A673 (cell line): ENCODE measurements around the gene TSPEAR. TPM values are rescaled to one million over a fixed set of nuclear protein-coding genes. Genes with fewer than 3 reads are reported as not detected.

Experiments used
- BruUV-seq: library from RNA; stranded (reverse); fragments of 400-500 nt; replicated peaks from 2 replicates; lab custom pipeline; 2021; lab: Mats Ljungman, UMichigan
- CTCF ChIA-PET: fragments of 300-600 bp; sonication (Branson Sonifier 250); formaldehyde crosslinking; loops from one replicate; lab custom pipeline; 2022; ENCODE audit warnings: antibody characterized with exemption; lab: Charles Lee
- POLR2A ChIA-PET: fragments of 300-600 bp; sonication (Branson Sonifier 250); formaldehyde crosslinking; loops from one replicate; lab custom pipeline; 2022; ENCODE audit warnings: antibody characterized with exemption; ENCODE audit not compliant: low non-redundant PET; lab: Charles Lee
- DNase-seq: peaks from one replicate; pipeline ENCODE4 v3.0.0-alpha.2; 2015; ENCODE audit warnings: low spot score
- H3K27ac ChIP-seq: fragments of 200-600 bp; sonication (generic); 2 replicates; pipeline ENCODE4 v1.5.1; 2016; ENCODE audit warnings: mixed run types, low read depth, mild to moderate bottlenecking, mixed read lengths, antibody characterized with exemption, low read length; ENCODE audit not compliant: poor library complexity, severe bottlenecking
- H3K27me3 ChIP-seq: fragments of 200-600 bp; sonication (generic); replicated peaks from 2 replicates; pipeline ENCODE4 v1.6.1; 2017; ENCODE audit warnings: mixed run types, low read depth, mild to moderate bottlenecking, mixed read lengths, antibody characterized with exemption, low read length; ENCODE audit not compliant: insufficient read depth, poor library complexity
- H3K36me3 ChIP-seq: fragments of 200-600 bp; sonication (generic); 2 replicates; pipeline ENCODE4 v1.6.1; 2016; ENCODE audit warnings: mixed run types, mild to moderate bottlenecking, mixed read lengths, antibody characterized with exemption, low read length; ENCODE audit not compliant: insufficient read depth, poor library complexity, severe bottlenecking
- H3K4me1 ChIP-seq: fragments of 200-600 bp; sonication (generic); 2 replicates; pipeline ENCODE4 v1.6.1; 2017; ENCODE audit warnings: mixed run types, mild to moderate bottlenecking, mixed read lengths, antibody characterized with exemption, low read length; ENCODE audit not compliant: insufficient read depth, poor library complexity, severe bottlenecking
- H3K4me3 ChIP-seq: fragments of 200-600 bp; sonication (generic); 2 replicates; pipeline ENCODE4 v1.5.1; 2016; ENCODE audit warnings: low read depth, mixed run types, mild to moderate bottlenecking, mixed read lengths, low read length; ENCODE audit not compliant: poor library complexity, severe bottlenecking
- H3K9me3 ChIP-seq: fragments of 200-600 bp; sonication (generic); 2 replicates; pipeline ENCODE4 v1.6.1; 2016; ENCODE audit warnings: mixed run types, low read depth, mild to moderate bottlenecking, mixed read lengths, antibody characterized with exemption, low read length; ENCODE audit not compliant: poor library complexity, severe bottlenecking
- EZH2 ChIP-seq: fragments of 200-600 bp; sonication (generic); IDR thresholded peaks from 2 replicates; pipeline ENCODE4 v1.6.1; 2017; ENCODE audit warnings: borderline replicate concordance, low read depth, mild to moderate bottlenecking, mixed read lengths, antibody characterized with exemption, low read length; ENCODE audit not compliant: poor library complexity, severe bottlenecking
- intact Hi-C: fragments of 100-400 bp; cut with micrococcal nuclease; formaldehyde crosslinking; loops from one replicate; pipeline ENCODE4 v1.10.0; 2022; ENCODE audit not compliant: unreplicated experiment
- total RNA-seq: library from RNA; stranded (reverse); gene quantifications from 2 replicates; pipeline ENCODE4 v1.2.3, GENCODE V29; 2021
- TF ChIP-seq, protein P1 (sequence below): fragments of 300-800, 200-600 bp; sonication (generic); conservative IDR thresholded peaks from 2 replicates; pipeline ENCODE4 v1.5.1; 2017; ENCODE audit warnings: low read depth, mild to moderate bottlenecking, antibody characterized with exemption, low read length, moderate library complexity, mixed read lengths

TSPEAR gene
- total RNA-seq, 1 experiment from 2014 or later = 8.3 TPM

DNA sequence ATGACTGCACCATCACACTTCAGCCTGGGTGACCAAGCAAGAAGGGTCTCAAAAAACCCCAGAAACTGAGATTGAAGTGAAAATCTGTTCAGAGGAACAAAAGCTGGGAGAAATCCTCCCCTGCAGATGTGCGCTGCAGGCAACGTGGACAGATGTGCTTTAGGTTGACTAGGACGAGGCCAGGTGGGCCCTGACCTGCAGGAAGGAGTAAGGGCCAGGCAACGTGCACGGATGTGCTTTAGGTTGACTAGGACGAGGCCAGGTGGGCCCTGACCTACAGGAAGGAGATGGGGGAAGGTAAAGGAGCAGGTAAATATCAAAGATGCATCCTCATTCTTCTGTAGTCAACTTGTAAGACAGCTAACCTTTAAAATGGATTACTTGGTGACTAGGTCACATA, 26.9 kb downstream of the TSPEAR start:
- no peak for DNase-seq
- BruUV-seq = no TSS peak
- no peaks in the 10 kb centered on the region for H3K4me1 ChIP-seq
- POLR2A ChIA-PET = no interaction called here
- TF ChIP-seq, protein P1, sequence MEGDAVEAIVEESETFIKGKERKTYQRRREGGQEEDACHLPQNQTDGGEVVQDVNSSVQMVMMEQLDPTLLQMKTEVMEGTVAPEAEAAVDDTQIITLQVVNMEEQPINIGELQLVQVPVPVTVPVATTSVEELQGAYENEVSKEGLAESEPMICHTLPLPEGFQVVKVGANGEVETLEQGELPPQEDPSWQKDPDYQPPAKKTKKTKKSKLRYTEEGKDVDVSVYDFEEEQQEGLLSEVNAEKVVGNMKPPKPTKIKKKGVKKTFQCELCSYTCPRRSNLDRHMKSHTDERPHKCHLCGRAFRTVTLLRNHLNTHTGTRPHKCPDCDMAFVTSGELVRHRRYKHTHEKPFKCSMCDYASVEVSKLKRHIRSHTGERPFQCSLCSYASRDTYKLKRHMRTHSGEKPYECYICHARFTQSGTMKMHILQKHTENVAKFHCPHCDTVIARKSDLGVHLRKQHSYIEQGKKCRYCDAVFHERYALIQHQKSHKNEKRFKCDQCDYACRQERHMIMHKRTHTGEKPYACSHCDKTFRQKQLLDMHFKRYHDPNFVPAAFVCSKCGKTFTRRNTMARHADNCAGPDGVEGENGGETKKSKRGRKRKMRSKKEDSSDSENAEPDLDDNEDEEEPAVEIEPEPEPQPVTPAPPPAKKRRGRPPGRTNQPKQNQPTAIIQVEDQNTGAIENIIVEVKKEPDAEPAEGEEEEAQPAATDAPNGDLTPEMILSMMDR = no peak
- TF ChIP-seq EZH2 = no peak
- H3K9me3 ChIP-seq = no peaks in the 10 kb centered on the region
- no peak overlapping the region for H3K27ac ChIP-seq
- H3K27me3 ChIP-seq = no peaks in the 10 kb centered on the region
- intact Hi-C loops = no loop called here
- CTCF ChIA-PET = no interaction called here
- no peak overlapping the region for H3K4me3 ChIP-seq
- no peaks in the 10 kb centered on the region for H3K36me3 ChIP-seq

DNA sequence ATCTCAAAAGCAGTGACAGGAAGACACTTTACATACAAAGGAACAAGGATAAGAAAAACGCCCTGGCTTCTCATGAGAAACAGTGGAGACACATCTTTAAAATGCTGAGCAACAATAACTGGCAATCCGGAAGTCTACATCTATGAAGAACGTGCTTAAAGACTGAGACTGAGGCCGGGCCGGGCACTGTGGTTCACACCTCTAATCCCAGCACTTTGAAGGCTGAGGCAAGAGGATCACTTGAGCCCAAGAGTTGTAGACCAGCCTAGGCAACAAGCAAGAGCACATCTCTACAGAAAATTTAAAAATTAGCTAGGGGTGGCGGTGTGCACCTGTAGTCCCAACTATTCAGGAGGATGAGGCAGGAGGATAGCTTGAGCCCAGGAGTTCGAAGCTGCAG, 27.3 kb downstream of the TSPEAR start:
- Histone ChIP-seq H3K4me1 (no peaks in the 10 kb centered on the region), H3K27ac (no peak overlapping the region), H3K27me3 (no peaks in the 10 kb centered on the region), H3K4me3 (no peak overlapping the region), H3K36me3 (no peaks in the 10 kb centered on the region), H3K9me3 (no peaks in the 10 kb centered on the region)
- ChIA-PET CTCF (no interaction called here), POLR2A (no interaction called here)
- TF ChIP-seq, protein P1 = no peak
- TF ChIP-seq EZH2 = no peak
- no TSS peak for BruUV-seq
- no peak for DNase-seq
- intact Hi-C loops = no loop called here

DNA sequence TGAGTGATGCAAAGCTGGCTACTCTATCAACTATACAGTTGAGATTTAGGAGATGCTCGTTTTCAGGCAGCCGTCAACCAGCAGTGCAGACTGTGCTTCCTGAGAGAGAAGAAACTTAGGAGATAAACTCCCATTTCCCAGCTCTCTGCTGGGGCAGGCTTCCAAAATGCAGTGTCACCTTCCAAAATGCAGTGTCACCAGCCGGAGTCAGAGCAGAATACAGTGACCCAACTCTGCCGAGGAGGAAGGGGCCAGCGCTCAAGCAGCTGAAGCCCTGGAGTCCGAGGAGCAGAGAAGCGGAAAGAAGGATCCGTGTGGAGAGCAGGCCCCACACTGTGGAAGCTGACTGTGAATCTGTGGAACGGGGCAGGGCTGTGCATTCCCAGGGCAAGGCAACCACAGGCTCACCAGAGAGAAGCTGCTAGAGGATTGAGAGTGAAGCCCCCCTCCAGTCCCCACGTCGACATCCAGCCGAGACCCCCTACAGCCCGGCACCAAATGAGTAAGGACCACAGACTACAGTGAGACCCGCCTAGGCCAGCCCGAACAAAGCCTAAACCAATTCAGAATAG, 28.7 kb downstream of the TSPEAR start:
- CTCF ChIA-PET = no interaction called here
- TF ChIP-seq, protein P1 = no peak
- TF ChIP-seq EZH2 = no peak
- Histone ChIP-seq H3K36me3 (no peaks in the 10 kb centered on the region), H3K27me3 (no peaks in the 10 kb centered on the region), H3K4me1 (no peaks in the 10 kb centered on the region), H3K27ac (no peak overlapping the region), H3K9me3 (no peaks in the 10 kb centered on the region), H3K4me3 (no peak overlapping the region)
- intact Hi-C loops = no loop called here
- no TSS peak for BruUV-seq
- no peak for DNase-seq
- POLR2A ChIA-PET = no interaction called here
